Measurements from ENCODE around the gene CENPP. TPM values are rescaled to one million over a fixed set of nuclear protein-coding genes. Genes with fewer than 3 reads are reported as not detected.
A peak's percentile ranks its signal among the peaks of the same experiment; 100 is the strongest.

CENPP gene
- total RNA-seq, 4 donors from 2014 or later: 0.88 to 12.0 (median 4.3) TPM

GRCh38 chr9:92483627-92484545, 158.1 kb downstream of the CENPP start:
- Histone ChIP-seq H3K27ac (peak overlapping the region; percentile 81 to 96), H3K4me3 (no peak overlapping the region), H3K4me1 (peaks cover 0 to 11% of the 10 kb centered on the region in 2 donors), H3K36me3 (no peaks in the 10 kb centered on the region), H3K27me3 (no peaks in the 10 kb centered on the region), H3K9me3 (no peaks in the 10 kb centered on the region)
- intact Hi-C loops (cut with DNase I; ENCODE audit: low total_unique reads): loop anchor here (2.0 kb wide), 1 partner anchor 35 kb away; no protein-coding TSS in a partner anchor
- no peak for TF ChIP-seq POLR2A (IDR thresholded peaks at IDR 0.05)
- no peak for TF ChIP-seq CTCF (IDR thresholded peaks at IDR 0.05)
- DNase-seq: no peak

GRCh38 chr9:92484563-92484962, 158.8 kb downstream of the CENPP start:
- Histone ChIP-seq H3K9me3 (no peaks in the 10 kb centered on the region), H3K27ac (peak overlapping the region in 1 of 2 donors; percentile 96), H3K27me3 (no peaks in the 10 kb centered on the region), H3K36me3 (no peaks in the 10 kb centered on the region), H3K4me1 (peaks cover 0 to 6% of the 10 kb centered on the region in 2 donors), H3K4me3 (no peak overlapping the region)
- intact Hi-C loops (cut with DNase I; ENCODE audit: low total_unique reads): no loop called here
- TF ChIP-seq CTCF (IDR thresholded peaks at IDR 0.05) (no peak), POLR2A (IDR thresholded peaks at IDR 0.05) (no peak)
- no peak for DNase-seq

DNA sequence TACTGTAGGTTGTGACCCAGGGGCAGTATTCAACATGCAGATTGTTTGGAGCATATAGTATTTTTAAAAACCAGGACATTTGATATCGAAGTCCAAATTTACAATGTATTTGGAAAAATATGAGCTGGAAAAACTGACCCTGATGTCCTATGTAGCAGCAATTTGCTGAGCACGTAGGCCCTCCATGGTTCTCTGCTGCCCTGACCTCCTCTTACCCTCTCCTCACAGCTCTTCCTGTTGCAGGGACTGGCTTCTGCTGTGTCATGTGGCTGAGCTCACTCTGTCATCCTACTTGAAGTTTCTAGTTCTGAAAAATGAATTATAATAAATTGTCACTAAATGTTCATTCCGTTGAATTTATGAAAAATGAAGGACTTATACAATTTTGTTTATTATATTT, 160.6 kb downstream of the CENPP start:
- Histone ChIP-seq H3K27me3 (no peaks in the 10 kb centered on the region), H3K4me3 (no peak overlapping the region), H3K9me3 (no peaks in the 10 kb centered on the region), H3K27ac (no peak overlapping the region), H3K4me1 (peaks cover 0 to 5% of the 10 kb centered on the region in 2 donors), H3K36me3 (no peaks in the 10 kb centered on the region)
- intact Hi-C loops (cut with DNase I; ENCODE audit: low total_unique reads): no loop called here
- DNase-seq: no peak
- TF ChIP-seq CTCF (IDR thresholded peaks at IDR 0.05) (no peak), POLR2A (IDR thresholded peaks at IDR 0.05) (no peak)

- H3K4me3 ChIP-seq: no peak overlapping the region
- TF ChIP-seq POLR2A (IDR thresholded peaks at IDR 0.05): no peak
- no peak for TF ChIP-seq CTCF (IDR thresholded peaks at IDR 0.05)
- no peak for DNase-seq
- H3K27me3 ChIP-seq: no peaks in the 10 kb centered on the region
- H3K4me1 ChIP-seq: peaks cover 0 to 5% of the 10 kb centered on the region in 2 donors
- H3K36me3 ChIP-seq: no peaks in the 10 kb centered on the region
- peak overlapping the region in 1 of 2 donors; percentile 6 for H3K27ac ChIP-seq
- H3K9me3 ChIP-seq: no peaks in the 10 kb centered on the region
- intact Hi-C loops (cut with DNase I; ENCODE audit: low total_unique reads): no loop called here
Measured at GRCh38 chr9:92488681-92489550, 163.2 kb downstream of the CENPP start.
